GM19351 (cell line): ENCODE measurements around the gene FAM114A2.
A peak's percentile ranks its signal among the peaks of the same experiment; 100 is the strongest.
"Not testable (repeated sequence)": the region's sequence is repeated elsewhere in the genome, so short reads cannot be mapped to it uniquely, and the experiment has no call there.

Experiments used
- ATAC-seq: cut with Tn5 transposase; IDR thresholded peaks from one replicate; pipeline ENCODE4 v1.9.1; 2021; ENCODE audit warnings: mild to moderate bottlenecking, moderate library complexity; ENCODE audit not compliant: unreplicated experiment

FAM114A2 gene

GRCh38 chr5:154053468-154053867 lies 14.8 kb upstream of the FAM114A2 start:
- no peak for ATAC-seq

GRCh38 chr5:154049636-154050035 lies 10.9 kb upstream of the FAM114A2 start:
- ATAC-seq = no peak

DNA sequence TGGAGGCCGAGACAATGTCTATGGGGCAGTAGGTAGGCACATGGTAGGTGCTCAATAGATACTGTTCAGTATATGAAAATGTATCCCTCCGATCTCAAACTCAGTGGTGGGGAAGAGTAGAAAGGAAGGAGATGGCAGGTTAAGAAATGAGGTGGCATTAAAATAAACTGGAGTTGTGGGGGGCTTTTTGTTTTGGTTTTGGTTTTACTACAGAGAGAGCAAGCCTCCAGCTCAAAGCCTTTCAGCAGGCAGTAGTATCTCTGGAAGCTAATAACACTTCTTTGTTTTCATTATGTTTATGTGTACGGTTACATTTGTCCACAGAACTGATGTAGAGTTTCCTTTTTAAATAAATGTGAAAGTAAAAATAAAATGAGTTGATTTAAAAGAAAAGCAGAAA lies 8.6 kb upstream of the FAM114A2 start:
- peak; percentile 62 for ATAC-seq

GRCh38 chr5:154046486-154046885 lies 7.8 kb upstream of the FAM114A2 start:
- no peak for ATAC-seq

DNA sequence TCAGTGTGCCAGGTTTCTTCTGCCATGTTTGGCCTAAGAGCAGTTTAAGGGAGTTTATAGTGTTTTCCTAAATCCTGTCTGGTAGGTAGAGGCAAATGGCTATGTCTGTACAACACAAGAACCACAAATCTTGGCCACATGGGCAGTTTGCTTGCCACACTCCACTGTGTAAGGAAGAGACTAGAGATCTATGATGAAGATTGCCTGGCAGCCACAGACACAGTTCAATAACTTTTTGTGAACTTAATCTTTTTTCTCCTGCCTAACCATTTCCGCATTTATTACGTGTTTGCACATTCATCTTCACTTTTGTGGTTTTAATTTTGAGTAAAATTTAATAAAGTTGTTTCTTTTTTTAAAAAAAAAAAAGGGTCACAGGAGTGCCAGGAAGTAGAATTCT lies 5.9 kb upstream of the FAM114A2 start:
- ATAC-seq = no peak

GRCh38 chr5:154044099-154044498 lies 5.4 kb upstream of the FAM114A2 start:
- no peak for ATAC-seq

GRCh38 chr5:154042766-154043165 lies 4.1 kb upstream of the FAM114A2 start:
- no peak for ATAC-seq

DNA sequence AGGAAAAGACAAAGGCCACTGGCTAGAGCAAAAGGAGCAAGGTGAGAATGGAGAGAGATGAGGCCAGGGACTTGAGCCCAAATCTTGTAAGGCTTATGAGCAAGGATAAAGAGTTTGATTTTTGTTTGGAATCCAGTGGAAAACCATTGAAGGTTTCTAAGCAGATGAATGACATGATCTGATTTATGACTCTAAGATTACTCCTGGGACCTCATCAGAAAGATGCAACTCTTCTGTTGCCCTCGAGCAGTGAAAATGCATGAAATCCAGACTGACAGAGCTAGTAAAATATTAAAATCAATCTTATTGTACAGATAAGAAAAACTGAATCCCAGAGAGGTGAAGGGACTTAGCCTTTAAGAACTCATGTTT lies 734 bp upstream of the FAM114A2 start:
- no peak for ATAC-seq

GRCh38 chr5:154038261-154038706 lies 426 bp downstream of the FAM114A2 start:
- ATAC-seq = peak; percentile 59

- no peak for ATAC-seq
Measured at GRCh38 chr5:154034944-154035343, 3.8 kb downstream of the FAM114A2 start.

- no peak for ATAC-seq
Measured at GRCh38 chr5:154031937-154032489, 6.7 kb downstream of the FAM114A2 start.

DNA sequence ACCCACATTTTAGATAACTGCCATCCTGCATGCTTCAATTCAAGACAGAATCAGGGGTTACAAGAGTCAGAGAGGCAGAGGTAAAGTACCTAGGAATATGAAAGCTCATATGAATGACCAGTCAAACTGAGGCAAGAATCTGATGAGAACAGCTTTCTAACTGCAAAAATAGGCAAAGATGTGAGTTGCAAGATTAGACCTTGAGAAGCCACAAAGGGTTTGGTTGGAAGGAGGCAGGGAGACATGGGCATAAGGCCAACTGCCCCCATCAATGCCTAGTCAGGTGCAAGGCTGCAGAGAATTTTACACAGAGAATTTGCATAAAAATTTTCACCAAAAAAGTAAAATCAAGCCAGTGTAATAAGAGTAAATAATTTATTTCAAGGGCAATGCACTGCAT lies 12.8 kb downstream of the FAM114A2 start:
- no peak for ATAC-seq

- ATAC-seq = not testable (repeated sequence)
Measured at GRCh38 chr5:154018919-154019318, 19.8 kb downstream of the FAM114A2 start.

DNA sequence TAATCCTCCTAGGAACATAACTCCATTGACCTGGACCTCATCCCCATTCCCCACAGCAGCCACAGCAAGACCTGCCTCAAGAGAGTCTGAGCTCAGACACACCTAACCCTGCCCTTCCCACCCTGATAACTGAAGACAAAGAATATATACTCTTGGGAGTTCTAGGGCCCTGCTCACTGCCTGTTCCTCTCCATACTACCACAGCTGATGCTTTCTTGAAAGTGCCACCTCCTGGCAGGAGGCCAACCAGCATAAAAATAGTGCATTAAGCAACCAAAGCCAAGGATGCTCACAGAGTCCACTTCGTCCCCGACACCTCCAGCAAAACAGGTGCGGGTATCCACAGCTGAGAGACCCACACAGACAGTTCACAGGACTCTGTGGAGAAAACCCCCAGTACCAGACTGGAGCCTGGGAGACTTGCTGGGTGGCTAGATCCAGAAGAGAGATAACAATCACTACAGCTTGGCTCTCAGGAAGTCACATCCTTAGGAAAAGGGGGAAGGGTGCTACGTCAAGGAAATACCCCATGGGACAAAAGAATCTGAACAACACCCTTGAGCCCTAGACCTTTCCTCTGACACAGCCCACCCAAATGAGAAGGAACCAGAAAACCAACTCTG lies 23.5 kb downstream of the FAM114A2 start:
- no peak for ATAC-seq

GRCh38 chr5:154010660-154011059 lies 28.1 kb downstream of the FAM114A2 start:
- ATAC-seq = no peak

- ATAC-seq = no peak
Measured at GRCh38 chr5:154005648-154006047, 33.1 kb downstream of the FAM114A2 start.

DNA sequence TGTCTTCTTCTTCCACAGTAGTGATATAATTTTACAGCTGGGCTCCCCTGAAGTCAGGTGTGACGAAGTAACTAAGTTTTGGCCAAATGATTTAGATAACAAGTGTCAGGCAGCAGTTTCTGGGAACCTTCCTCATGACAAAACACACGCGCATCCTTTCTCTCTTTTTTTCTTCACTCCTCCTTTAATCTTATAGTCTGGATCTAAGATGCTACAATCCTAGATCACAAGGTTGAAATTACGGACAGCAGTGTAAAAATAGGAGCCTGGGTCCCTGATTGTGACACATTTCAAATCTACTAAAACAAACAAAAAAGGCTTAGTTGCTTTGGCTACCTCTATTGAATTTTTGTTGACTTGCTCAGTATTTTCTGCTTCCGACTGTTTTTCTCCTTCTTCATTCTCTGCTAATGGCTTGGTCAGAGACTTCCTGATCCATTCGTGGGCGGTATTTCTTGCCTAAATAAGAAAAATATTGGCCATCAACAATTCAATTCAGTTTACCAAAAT lies 36.1 kb downstream of the FAM114A2 start:
- no peak for ATAC-seq

DNA sequence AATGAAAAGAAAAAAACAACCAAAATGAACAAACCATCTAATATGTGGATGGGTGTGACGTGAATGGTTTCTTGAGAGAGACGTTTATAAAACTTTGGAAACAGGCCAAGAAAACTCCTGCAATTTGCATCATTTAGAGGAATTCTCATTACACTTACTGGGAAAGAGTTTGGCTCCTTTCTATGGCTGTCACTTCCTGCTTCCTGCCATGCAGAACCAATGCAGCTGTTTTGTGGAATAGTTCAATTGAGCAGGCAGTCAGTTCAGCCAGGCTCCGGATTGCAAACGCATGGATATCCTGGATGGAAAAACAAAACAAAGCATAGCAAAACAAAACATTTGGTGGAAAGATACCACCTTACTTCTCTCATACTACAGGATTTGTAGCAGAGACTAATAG lies 36.6 kb downstream of the FAM114A2 start:
- no peak for ATAC-seq

GRCh38 chr5:154000703-154001102 lies 38.0 kb downstream of the FAM114A2 start:
- no peak for ATAC-seq

DNA sequence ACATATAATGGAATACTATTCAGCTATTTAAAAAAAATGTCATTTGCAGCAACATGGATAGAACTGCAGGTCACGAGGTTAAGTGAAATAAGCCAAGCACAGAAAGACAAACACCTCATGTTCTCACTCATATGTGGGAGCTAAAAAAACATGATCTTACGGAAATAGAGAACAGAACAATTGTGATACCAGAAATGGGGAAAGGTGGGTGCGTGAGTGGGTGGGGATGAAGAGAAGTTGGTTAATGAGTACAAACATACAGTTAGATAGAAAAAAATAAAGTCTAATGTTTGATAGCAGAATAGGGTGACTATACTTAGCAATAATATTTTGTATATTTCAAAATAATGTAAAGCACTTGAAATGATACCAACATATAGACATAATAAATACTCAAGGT lies 38.7 kb downstream of the FAM114A2 start:
- no peak for ATAC-seq

- no peak for ATAC-seq
Measured at GRCh38 chr5:153998768-153999167, 39.9 kb downstream of the FAM114A2 start.

DNA sequence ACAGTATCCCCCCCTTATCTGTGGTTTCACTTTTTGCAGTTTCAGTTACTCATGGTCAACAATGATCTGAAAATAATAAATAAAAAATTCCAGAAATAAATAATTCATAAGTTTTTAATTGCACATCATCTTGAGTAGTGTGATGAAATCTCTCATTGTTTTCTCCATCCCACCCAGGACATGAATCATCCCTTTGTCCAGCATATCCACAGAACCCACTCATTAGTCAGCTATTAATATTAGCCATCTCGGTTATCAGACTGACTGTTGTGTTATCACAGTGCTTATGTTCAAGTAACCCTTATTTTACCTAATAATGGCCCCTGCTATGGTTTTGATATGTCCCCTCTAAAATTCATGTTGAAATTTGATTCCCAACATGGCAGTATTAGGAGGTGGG lies 40.7 kb downstream of the FAM114A2 start:
- ATAC-seq = no peak

GRCh38 chr5:153991168-153991567 lies 47.5 kb downstream of the FAM114A2 start:
- no peak for ATAC-seq
